ENCODE data around the gene SP140. TPM values are rescaled to one million over a fixed set of nuclear protein-coding genes. Genes with fewer than 3 reads are reported as not detected.

Gene SP140
- total and polyA plus RNA-seq, 7 donors = under 0.01 to 19.2 (median 2.1) TPM; not detected in 2

- Histone ChIP-seq H3K4me1 (no peaks in the 10 kb centered on the region), H3K9me3 (peaks cover 0 to 6% (median 0%) of the 10 kb centered on the region in 4 donors), H3K27ac (no peak overlapping the region), H3K4me3 (no peak overlapping the region), H3K36me3 (no peaks in the 10 kb centered on the region), H3K27me3 (no peaks in the 10 kb centered on the region)
- DNase-seq = no peak
- TF ChIP-seq, protein P1, sequence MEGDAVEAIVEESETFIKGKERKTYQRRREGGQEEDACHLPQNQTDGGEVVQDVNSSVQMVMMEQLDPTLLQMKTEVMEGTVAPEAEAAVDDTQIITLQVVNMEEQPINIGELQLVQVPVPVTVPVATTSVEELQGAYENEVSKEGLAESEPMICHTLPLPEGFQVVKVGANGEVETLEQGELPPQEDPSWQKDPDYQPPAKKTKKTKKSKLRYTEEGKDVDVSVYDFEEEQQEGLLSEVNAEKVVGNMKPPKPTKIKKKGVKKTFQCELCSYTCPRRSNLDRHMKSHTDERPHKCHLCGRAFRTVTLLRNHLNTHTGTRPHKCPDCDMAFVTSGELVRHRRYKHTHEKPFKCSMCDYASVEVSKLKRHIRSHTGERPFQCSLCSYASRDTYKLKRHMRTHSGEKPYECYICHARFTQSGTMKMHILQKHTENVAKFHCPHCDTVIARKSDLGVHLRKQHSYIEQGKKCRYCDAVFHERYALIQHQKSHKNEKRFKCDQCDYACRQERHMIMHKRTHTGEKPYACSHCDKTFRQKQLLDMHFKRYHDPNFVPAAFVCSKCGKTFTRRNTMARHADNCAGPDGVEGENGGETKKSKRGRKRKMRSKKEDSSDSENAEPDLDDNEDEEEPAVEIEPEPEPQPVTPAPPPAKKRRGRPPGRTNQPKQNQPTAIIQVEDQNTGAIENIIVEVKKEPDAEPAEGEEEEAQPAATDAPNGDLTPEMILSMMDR (IDR thresholded peaks at IDR 0.05) = no peak
- no peak for TF ChIP-seq POLR2AphosphoS5 (IDR thresholded peaks at IDR 0.05)
- no peak for TF ChIP-seq EP300 (IDR thresholded peaks at IDR 0.05)
- TF ChIP-seq POLR2A (IDR thresholded peaks at IDR 0.05) = no peak
- intact Hi-C loops (cut with DNase I) = no loop called here
- WGBS, 2 donors = 87 to 89% methylated on average over 3 of the region's 3 CpGs
These were observed 4.6 kb downstream of the SP140 start for GRCh38 chr2:230230087-230230486.

GRCh38 chr2:230230496-230231200 lies 5.1 kb downstream of the SP140 start:
- Histone ChIP-seq H3K9me3 (peaks cover 0 to 6% (median 0%) of the 10 kb centered on the region in 4 donors), H3K36me3 (no peaks in the 10 kb centered on the region), H3K4me3 (no peak overlapping the region), H3K27me3 (no peaks in the 10 kb centered on the region), H3K27ac (no peak overlapping the region), H3K4me1 (no peaks in the 10 kb centered on the region)
- 89 to 92% methylated on average over 2 of the region's 2 CpGs for WGBS, 2 donors
- TF ChIP-seq, protein P1 (IDR thresholded peaks at IDR 0.05) = no peak
- TF ChIP-seq POLR2AphosphoS5 (IDR thresholded peaks at IDR 0.05) = no peak
- no peak for TF ChIP-seq POLR2A (IDR thresholded peaks at IDR 0.05)
- TF ChIP-seq EP300 (IDR thresholded peaks at IDR 0.05) = no peak
- no peak for DNase-seq
- intact Hi-C loops (cut with DNase I) = no loop called here

DNA sequence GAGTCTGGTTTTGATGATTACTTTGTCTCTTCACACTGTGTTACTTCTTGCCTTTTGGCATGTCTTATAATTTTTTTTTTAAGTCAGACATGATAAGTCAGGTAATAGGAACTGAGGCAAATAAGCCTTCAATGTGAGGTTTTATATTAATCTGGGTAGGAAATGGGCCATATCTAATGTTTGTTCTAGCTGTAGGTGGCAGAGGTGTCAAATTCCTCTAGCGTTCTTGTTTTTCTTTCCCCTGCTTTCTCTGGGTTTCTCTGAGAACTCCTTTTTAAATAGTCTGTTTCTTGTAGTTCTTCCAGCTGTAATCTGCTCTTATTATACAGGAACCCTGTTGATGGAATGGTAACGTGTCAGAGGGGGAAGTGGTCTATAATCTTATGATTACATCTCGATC lies 5.7 kb downstream of the SP140 start:
- H3K27ac ChIP-seq = no peak overlapping the region
- H3K27me3 ChIP-seq = no peaks in the 10 kb centered on the region
- no peak overlapping the region for H3K4me3 ChIP-seq
- no peaks in the 10 kb centered on the region for H3K4me1 ChIP-seq
- H3K36me3 ChIP-seq = no peaks in the 10 kb centered on the region
- WGBS, 2 donors = 63 to 75% methylated on average over 3 of the region's 3 CpGs
- no peak for DNase-seq
- intact Hi-C loops (cut with DNase I) = no loop called here
- H3K9me3 ChIP-seq = peaks cover 0 to 6% (median 0%) of the 10 kb centered on the region in 4 donors
- TF ChIP-seq POLR2A (IDR thresholded peaks at IDR 0.05) = no peak
- TF ChIP-seq POLR2AphosphoS5 (IDR thresholded peaks at IDR 0.05) = no peak
- TF ChIP-seq, protein P1 (IDR thresholded peaks at IDR 0.05) = no peak
- TF ChIP-seq EP300 (IDR thresholded peaks at IDR 0.05) = no peak

DNA sequence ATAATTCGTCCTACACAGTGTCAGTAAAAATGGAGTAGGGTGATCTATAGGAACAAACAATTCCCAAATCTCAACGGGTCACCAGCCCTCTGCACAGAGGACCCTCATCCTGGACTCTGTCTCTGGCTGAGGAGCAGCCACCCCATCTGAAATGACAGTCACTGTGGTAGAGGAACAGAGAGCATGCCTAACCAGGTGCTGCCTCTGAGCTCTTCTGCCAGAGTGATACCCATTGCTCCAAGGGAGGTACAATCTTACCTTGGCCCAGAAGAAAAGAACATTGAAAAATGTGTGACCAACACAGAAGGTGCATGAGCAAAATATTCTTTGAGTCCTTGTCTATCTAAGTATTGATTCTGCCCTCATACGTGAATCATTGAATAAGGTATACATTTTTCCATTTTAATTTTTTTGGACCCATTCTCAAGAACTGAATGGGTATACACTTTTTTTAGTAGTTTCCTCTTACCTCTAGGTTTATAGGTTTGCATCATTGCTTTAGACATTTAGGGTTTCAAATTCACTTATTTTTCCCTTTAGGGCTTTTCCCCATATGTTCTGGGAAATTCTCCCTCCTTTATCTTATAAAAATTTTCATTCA lies 8.7 kb downstream of the SP140 start:
- no peak overlapping the region for H3K27ac ChIP-seq
- no peak for DNase-seq
- WGBS, 2 donors = 57 to 80% methylated on average over 3 of the region's 3 CpGs
- TF ChIP-seq, protein P1 (IDR thresholded peaks at IDR 0.05) = no peak
- TF ChIP-seq POLR2AphosphoS5 (IDR thresholded peaks at IDR 0.05) = no peak
- no peak for TF ChIP-seq POLR2A (IDR thresholded peaks at IDR 0.05)
- TF ChIP-seq EP300 (IDR thresholded peaks at IDR 0.05) = no peak
- H3K4me1 ChIP-seq = no peaks in the 10 kb centered on the region
- H3K9me3 ChIP-seq = peaks cover 0 to 6% (median 0%) of the 10 kb centered on the region in 4 donors
- H3K36me3 ChIP-seq = no peaks in the 10 kb centered on the region
- intact Hi-C loops (cut with DNase I) = no loop called here
- no peak overlapping the region for H3K4me3 ChIP-seq
- H3K27me3 ChIP-seq = no peaks in the 10 kb centered on the region

Data from sigmoid colon (tissue), 7 donors.